Body of pancreas (tissue), 4 donors: ENCODE data around the gene PCSK5. TPM values are rescaled to one million over a fixed set of nuclear protein-coding genes. Genes with fewer than 3 reads are reported as not detected.
A peak's percentile ranks its signal among the peaks of the same experiment; 100 is the strongest.

Source experiments
- ATAC-seq: fragments of 150-250 bp; one replicate; pipeline ENCODE4 v1.9.1; 2016
- DNase-seq, 4 donors: peaks; one replicate each; pipeline ENCODE4 v3.0.0-alpha.2; 2019
- H3K27ac ChIP-seq, 4 donors: fragments of 200-600 bp; sonication (generic); 1 replicate in 3 of 4; 2 replicates in 1 of 4; pipeline versions ENCODE4 v1.5.1 to v1.6.1; 2016 to 2019; ENCODE audit warnings: mild to moderate bottlenecking in 1 of 4, mixed read lengths in 1 of 4, moderate library complexity in 1 of 4
- H3K27me3 ChIP-seq, 2 donors: fragments of 200-600 bp; sonication (generic); one replicate each; pipeline ENCODE4 v1.6.0; 2016; ENCODE audit warnings: mild to moderate bottlenecking in 1 of 2
- H3K36me3 ChIP-seq, 2 donors: fragments of 200-600 bp; sonication (generic); replicated peaks in 1 of 2; 2 replicates each; pipeline ENCODE4 v1.5.1; 2016; ENCODE audit warnings: low read depth in 2 of 2; ENCODE audit not compliant: insufficient read depth in 1 of 2
- H3K4me1 ChIP-seq: fragments of 200-600 bp; sonication (generic); one replicate; pipeline ENCODE4 v1.6.0; 2016
- H3K4me3 ChIP-seq, 2 donors: fragments of 200-600 bp; sonication (generic); 1 replicate in 1 of 2; 2 replicates in 1 of 2; pipeline ENCODE4 v1.5.1; 2016 to 2019
- H3K9me3 ChIP-seq, 3 donors: fragments of 200-600 bp; sonication (generic); 1 replicate in 2 of 3; 2 replicates in 1 of 3; pipeline ENCODE4 v1.5.1; 2016
- CTCF ChIP-seq, 7 experiments: fragments of 450-650 bp in 4 of 7; fragments of 200-600 bp in 3 of 7; sonication (generic) in 3 of 7; IDR thresholded peaks; one replicate each; pipeline ENCODE4 v1.5.1; 2016 to 2019; ENCODE audit warnings: antibody characterized with exemption in 7 of 7
- POLR2A ChIP-seq, 3 donors: fragments of 450-650 bp; IDR thresholded peaks; one replicate each; pipeline ENCODE4 v1.6.1; 2016; ENCODE audit warnings: antibody characterized with exemption in 3 of 3, mild to moderate bottlenecking in 2 of 3
- WGBS, 2 donors: methylation state at CpG; one replicate each; pipeline ENCODE4 v1.1.5; 2017; 5-methylcytosine and 5-hydroxymethylcytosine counted together
- intact Hi-C: fragments of 100-400 bp; cut with DNase I; formaldehyde crosslinking; loops from one replicate; pipeline ENCODE4 v1.15.1; 2023
- total RNA-seq, 2 donors: library from RNA; depleted of rRNA; stranded (reverse); fragments of >200 nt; gene quantifications; one replicate each; pipeline ENCODE4 v1.1.0, GENCODE V29; 2016

PCSK5 gene
- total RNA-seq, 2 donors from 2014 or later: 11.2 to 12.2 TPM

- peaks cover 70% of the 10 kb centered on the region for H3K4me1 ChIP-seq
- DNase-seq (no peak), ATAC-seq (no peak)
- H3K9me3 ChIP-seq: no peaks in the 10 kb centered on the region
- intact Hi-C loops: no loop called here
- no peaks in the 10 kb centered on the region for H3K36me3 ChIP-seq
- TF ChIP-seq CTCF (IDR thresholded peaks at IDR 0.05) (no peak), POLR2A (IDR thresholded peaks at IDR 0.05) (no peak)
- H3K27me3 ChIP-seq: no peaks in the 10 kb centered on the region
- H3K27ac ChIP-seq: peak overlapping the region; percentile 48 to 86 (median 74)
- no peak overlapping the region for H3K4me3 ChIP-seq
Measured at GRCh38 chr9:76372336-76372735, 481.9 kb downstream of the PCSK5 start.

DNA sequence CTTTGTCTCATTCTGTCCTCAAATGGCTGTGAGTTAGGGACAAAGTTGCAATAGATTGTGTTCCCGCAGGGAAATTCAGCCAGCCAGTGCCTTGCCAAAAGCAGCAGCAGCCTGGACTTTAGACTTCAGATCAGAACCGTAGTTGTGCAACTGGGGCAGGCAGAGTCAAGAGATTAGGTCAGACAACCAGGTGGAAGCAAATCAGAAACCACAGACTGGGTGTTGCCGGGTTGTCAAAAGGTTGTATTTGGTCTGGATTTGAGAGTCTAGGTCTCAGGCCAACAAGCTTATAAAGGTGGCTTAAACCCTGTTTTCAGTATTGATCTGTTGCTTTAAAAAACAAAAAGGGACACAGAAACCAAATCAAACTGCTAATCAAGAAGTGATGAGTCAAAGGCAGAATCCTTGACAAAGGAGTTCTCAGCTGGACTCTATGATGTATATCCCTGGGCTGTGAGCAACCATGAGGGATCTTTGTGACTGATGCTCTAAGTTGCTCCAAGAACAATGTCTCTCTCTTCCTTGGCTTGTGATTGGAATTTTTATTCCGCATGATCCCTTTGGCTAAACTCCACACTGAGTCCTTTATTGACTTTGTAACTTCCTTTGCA, 482.8 kb downstream of the PCSK5 start:
- Histone ChIP-seq H3K4me1 (peaks cover 68% of the 10 kb centered on the region), H3K27ac (peak overlapping the region; percentile 63 to 86 (median 84)), H3K27me3 (no peaks in the 10 kb centered on the region), H3K36me3 (no peaks in the 10 kb centered on the region), H3K4me3 (no peak overlapping the region), H3K9me3 (no peaks in the 10 kb centered on the region)
- ATAC-seq (peak; percentile 93), DNase-seq (peak; percentile 87 to 95 (median 90))
- peak in 1 of 3 donors; percentile 48 for TF ChIP-seq POLR2A (IDR thresholded peaks at IDR 0.05)
- peak in 2 of 7 experiments; percentile 1 to 14 for TF ChIP-seq CTCF (IDR thresholded peaks at IDR 0.05)
- WGBS, 2 donors: 4 to 7% methylated on average over 4 of the region's 4 CpGs
- intact Hi-C loops: no loop called here

GRCh38 chr9:76373784-76374474, 483.5 kb downstream of the PCSK5 start:
- WGBS, 2 donors: 57 to 66% methylated on average over 6 of the region's 6 CpGs
- H3K9me3 ChIP-seq: no peaks in the 10 kb centered on the region
- H3K4me3 ChIP-seq: no peak overlapping the region
- no peaks in the 10 kb centered on the region for H3K36me3 ChIP-seq
- intact Hi-C loops: no loop called here
- DNase-seq (no peak), ATAC-seq (no peak)
- H3K4me1 ChIP-seq: peaks cover 62% of the 10 kb centered on the region
- H3K27me3 ChIP-seq: no peaks in the 10 kb centered on the region
- peak overlapping the region; percentile 63 to 86 (median 84) for H3K27ac ChIP-seq
- TF ChIP-seq CTCF (IDR thresholded peaks at IDR 0.05) (no peak), POLR2A (IDR thresholded peaks at IDR 0.05) (no peak)

DNA sequence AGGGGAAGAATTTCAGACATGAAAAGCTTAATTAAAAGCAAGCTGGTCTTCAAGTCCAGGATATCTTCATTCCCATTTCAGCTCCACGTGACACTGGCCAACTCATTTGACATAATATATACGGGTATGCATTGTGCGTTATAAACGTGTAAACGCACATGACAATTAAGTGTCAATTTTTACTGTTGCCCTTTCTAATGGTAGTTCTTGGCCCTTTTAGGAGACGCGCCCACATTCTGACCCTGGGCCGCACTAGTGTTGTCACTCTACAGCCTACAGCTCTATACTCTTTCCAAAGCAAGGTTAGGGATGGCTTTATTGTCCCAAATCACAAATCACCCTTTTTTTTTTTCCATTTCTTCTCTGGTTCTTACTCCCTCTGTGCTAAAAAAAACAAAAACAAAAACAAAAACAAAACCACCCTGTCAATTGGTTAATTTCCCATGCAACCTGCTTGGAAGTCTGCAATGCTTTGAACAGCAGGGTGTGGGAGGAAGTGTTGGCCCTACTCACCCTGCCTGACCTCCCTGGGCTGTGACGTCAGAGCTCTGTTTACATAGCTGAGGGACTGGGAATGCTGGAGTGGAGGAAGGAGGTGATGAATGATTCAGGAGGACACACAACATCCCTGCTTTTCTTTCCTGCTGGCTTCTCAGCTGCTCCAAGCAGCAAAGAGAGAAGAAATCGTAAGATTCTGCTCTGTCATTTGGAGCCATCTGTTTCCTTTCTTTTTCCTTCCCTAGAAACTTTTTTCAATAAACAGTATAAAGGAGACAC, 484.5 kb downstream of the PCSK5 start:
- Histone ChIP-seq H3K36me3 (no peaks in the 10 kb centered on the region), H3K27ac (peak overlapping the region; percentile 63 to 86 (median 84)), H3K27me3 (no peaks in the 10 kb centered on the region), H3K9me3 (no peaks in the 10 kb centered on the region), H3K4me1 (peaks cover 62% of the 10 kb centered on the region), H3K4me3 (no peak overlapping the region)
- intact Hi-C loops: no loop called here
- TF ChIP-seq POLR2A (IDR thresholded peaks at IDR 0.05): peak in 2 of 3 donors; percentile 19 to 35
- no peak for TF ChIP-seq CTCF (IDR thresholded peaks at IDR 0.05)
- WGBS, 2 donors: 66 to 68% methylated on average over 10 of the region's 10 CpGs
- DNase-seq (peak; percentile 87 to 94 (median 88)), ATAC-seq (peak; percentile 84)
